PFSK-1 (cell line): ENCODE results near the gene SUPT7L.

Experiments
- POLR2AphosphoS5 ChIP-seq: IDR thresholded peaks from 2 replicates; pipeline ENCODE4 v1.6.1; 2012; ENCODE audit warnings: low read depth, mild to moderate bottlenecking, control low read depth, low read length, moderate library complexity
- REST ChIP-seq, 2 experiments: IDR thresholded peaks; 2 replicates each; pipeline versions ENCODE4 v1.6.1 to v1.8.0; 2011 to 2012; ENCODE audit warnings: low read depth in 2 of 2, low read length in 2 of 2, control low read depth in 1 of 2, inconsistent platforms in 1 of 2, mild to moderate bottlenecking in 1 of 2, moderate library complexity in 1 of 2; ENCODE audit not compliant: insufficient read depth in 1 of 2

- no peak for TF ChIP-seq REST (IDR thresholded peaks at IDR 0.05; ENCODE audit: insufficient read depth in 1 of 2, low read depth in 2 of 2, low read length in 2 of 2)
- no peak for TF ChIP-seq POLR2AphosphoS5
These were observed 24.7 kb downstream of the SUPT7L start for GRCh38 chr2:27638709-27639108.
